OCI-LY7 (cell line): ENCODE measurements around the gene TMEM147. TPM values are rescaled to one million over a fixed set of nuclear protein-coding genes. Genes with fewer than 3 reads are reported as not detected.

Experiments used
- BruUV-seq: library from RNA; stranded (reverse); fragments of 400-500 nt; replicated peaks from 2 replicates; lab custom pipeline; 2021; lab: Mats Ljungman, UMichigan
- CTCF ChIA-PET: fragments of 300-600 bp; sonication (Branson Sonifier 250); formaldehyde crosslinking; loops from one replicate; lab custom pipeline; 2022; ENCODE audit warnings: antibody characterized with exemption; ENCODE audit not compliant: unreplicated experiment; lab: Charles Lee
- POLR2A ChIA-PET: fragments of 300-600 bp; sonication (Branson Sonifier 250); formaldehyde crosslinking; loops from one replicate; lab custom pipeline; 2022; ENCODE audit warnings: antibody characterized with exemption; lab: Charles Lee
- DNase-seq: peaks from one replicate; pipeline ENCODE4 v3.0.0-alpha.2; 2015; ENCODE audit warnings: low spot score
- H2AFZ ChIP-seq: fragments of 200-600 bp; sonication (generic), shearing (Covaris generic); 2 replicates; pipeline ENCODE4 v1.6.1; 2014; ENCODE audit warnings: mild to moderate bottlenecking, antibody characterized with exemption, low read length, moderate library complexity
- H3K27ac ChIP-seq: fragments of 200-600 bp; sonication (generic); 2 replicates; pipeline ENCODE4 v1.5.1; 2014; ENCODE audit warnings: mixed run types, low read depth, mild to moderate bottlenecking, moderate library complexity, low read length, inconsistent platforms; ENCODE audit not compliant: poor library complexity, severe bottlenecking
- H3K36me3 ChIP-seq: fragments of 200-600 bp; sonication (generic); 2 replicates; pipeline ENCODE4 v1.6.1; 2014; ENCODE audit warnings: mild to moderate bottlenecking, antibody characterized with exemption, low read length, moderate library complexity, mixed read lengths; ENCODE audit not compliant: insufficient read depth
- H3K4me1 ChIP-seq: fragments of 200-600 bp; sonication (generic); 2 replicates; pipeline ENCODE4 v1.5.1; 2014; ENCODE audit warnings: mild to moderate bottlenecking, low read length; ENCODE audit not compliant: insufficient read depth, poor library complexity, severe bottlenecking
- H3K4me2 ChIP-seq: fragments of 200-600 bp; sonication (generic); 2 replicates; pipeline ENCODE4 v1.6.1; 2014; ENCODE audit warnings: mild to moderate bottlenecking, low read length
- H3K4me3 ChIP-seq: fragments of 200-600 bp; sonication (generic); 2 replicates; pipeline ENCODE4 v1.5.1; 2014; ENCODE audit warnings: mild to moderate bottlenecking, low read depth, low read length; ENCODE audit not compliant: poor library complexity, severe bottlenecking
- H3K79me2 ChIP-seq: fragments of 200-600 bp; sonication (generic); 2 replicates; pipeline ENCODE4 v1.6.1; 2016; ENCODE audit warnings: low read depth, mild to moderate bottlenecking, low read length, moderate library complexity, mixed read lengths; ENCODE audit not compliant: insufficient read depth
- H3K9me2 ChIP-seq: fragments of 200-600 bp; sonication (generic); 2 replicates; pipeline ENCODE4 v1.6.1; 2016; ENCODE audit warnings: mild to moderate bottlenecking, low read length, mixed read lengths; ENCODE audit not compliant: insufficient read depth
- H3K9me3 ChIP-seq: fragments of 200-600 bp; sonication (generic); 2 replicates; pipeline ENCODE4 v1.6.1; 2014; ENCODE audit warnings: mild to moderate bottlenecking, mixed run types, low read length, mixed read lengths
- H4K20me1 ChIP-seq: fragments of 200-600 bp; sonication (generic); 2 replicates; pipeline ENCODE4 v1.6.1; 2014; ENCODE audit warnings: mild to moderate bottlenecking, antibody characterized with exemption, low read length, moderate library complexity, mixed read lengths; ENCODE audit not compliant: insufficient read depth
- EZH2phosphoT487 ChIP-seq: fragments of 200-600 bp; sonication (generic); IDR thresholded peaks from 2 replicates; pipeline ENCODE4 v1.6.1; 2018; ENCODE audit warnings: low read depth, borderline replicate concordance, mild to moderate bottlenecking, mixed run types, antibody characterized with exemption, low read length, moderate library complexity, mixed read lengths
- intact Hi-C: fragments of 100-400 bp; cut with micrococcal nuclease; formaldehyde crosslinking; loops from one replicate; pipeline ENCODE4 v1.10.0; 2022; ENCODE audit not compliant: unreplicated experiment
- total RNA-seq, 2 experiments: library from RNA; depleted of rRNA in 1 of 2; stranded (reverse); fragments of >200 nt in 1 of 2; shearing (Covaris generic) in 1 of 2; gene quantifications; 2 replicates each; pipeline ENCODE4 v1.2.3, GENCODE V29; 2014 to 2022
- TF ChIP-seq, protein P1 (sequence below): fragments of 200-600 bp; sonication (generic); conservative IDR thresholded peaks from 2 replicates; pipeline ENCODE4 v1.5.1; 2014; ENCODE audit warnings: mild to moderate bottlenecking, antibody characterized with exemption, low read length, moderate library complexity, mixed read lengths

TMEM147 gene
- total RNA-seq, 2 experiments from 2014 or later: 47.1 to 83.2 TPM

DNA sequence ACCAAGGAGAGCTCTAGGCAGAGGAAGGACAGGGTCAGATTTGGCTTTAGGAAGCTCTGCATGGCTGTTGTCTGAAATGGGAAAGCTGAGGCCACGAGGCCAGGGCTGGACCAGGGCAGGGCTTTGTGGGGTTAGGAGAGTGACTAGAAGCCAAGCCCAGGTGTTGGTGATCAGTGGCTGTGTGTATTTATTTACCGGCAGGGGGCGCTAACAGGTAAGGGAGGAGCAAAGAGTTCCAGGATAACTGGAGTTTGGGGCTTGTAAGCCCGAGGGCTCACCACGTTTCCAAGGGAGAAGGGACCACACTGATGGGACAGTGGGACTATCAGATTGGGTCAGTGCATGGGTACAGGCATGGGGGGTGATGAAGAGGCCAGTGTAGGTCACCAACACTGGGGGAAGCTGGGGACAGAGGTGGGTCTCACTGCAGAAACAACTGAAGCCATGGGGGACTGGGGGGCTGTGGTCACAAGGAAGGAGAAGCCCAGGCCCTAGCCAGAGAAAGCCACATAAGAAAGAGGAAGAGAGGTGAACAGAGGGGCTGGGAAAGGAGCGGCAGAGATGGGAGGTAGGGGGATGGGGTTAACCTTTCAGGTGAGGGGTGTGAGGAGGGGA lies 3.9 kb downstream of the TMEM147 start:
- Histone ChIP-seq H2AFZ (no peak overlapping the region), H3K36me3 (no peaks in the 10 kb centered on the region; the same call in 1 of the 2 replicates), H3K9me2 (no peaks in the 10 kb centered on the region), H3K4me1 (peaks cover 13% of the 10 kb centered on the region), H3K79me2 (peaks cover 13% of the 10 kb centered on the region; the same call in 1 of the 2 replicates), H3K27ac (no peak overlapping the region), H4K20me1 (no peaks in the 10 kb centered on the region), H3K9me3 (no peaks in the 10 kb centered on the region), H3K4me2 (no peak overlapping the region), H3K4me3 (no peak overlapping the region)
- BruUV-seq: no TSS peak
- intact Hi-C loops: loop anchor here (1.0 to 5.0 kb wide), 3 partner anchors 43 to 143 kb away; partner anchors contain the start of gene COX6B1
- peak; percentile 82 for DNase-seq
- ChIA-PET POLR2A (no interaction called here), CTCF (no interaction called here)
- TF ChIP-seq EZH2phosphoT487: no peak
- TF ChIP-seq, protein P1, sequence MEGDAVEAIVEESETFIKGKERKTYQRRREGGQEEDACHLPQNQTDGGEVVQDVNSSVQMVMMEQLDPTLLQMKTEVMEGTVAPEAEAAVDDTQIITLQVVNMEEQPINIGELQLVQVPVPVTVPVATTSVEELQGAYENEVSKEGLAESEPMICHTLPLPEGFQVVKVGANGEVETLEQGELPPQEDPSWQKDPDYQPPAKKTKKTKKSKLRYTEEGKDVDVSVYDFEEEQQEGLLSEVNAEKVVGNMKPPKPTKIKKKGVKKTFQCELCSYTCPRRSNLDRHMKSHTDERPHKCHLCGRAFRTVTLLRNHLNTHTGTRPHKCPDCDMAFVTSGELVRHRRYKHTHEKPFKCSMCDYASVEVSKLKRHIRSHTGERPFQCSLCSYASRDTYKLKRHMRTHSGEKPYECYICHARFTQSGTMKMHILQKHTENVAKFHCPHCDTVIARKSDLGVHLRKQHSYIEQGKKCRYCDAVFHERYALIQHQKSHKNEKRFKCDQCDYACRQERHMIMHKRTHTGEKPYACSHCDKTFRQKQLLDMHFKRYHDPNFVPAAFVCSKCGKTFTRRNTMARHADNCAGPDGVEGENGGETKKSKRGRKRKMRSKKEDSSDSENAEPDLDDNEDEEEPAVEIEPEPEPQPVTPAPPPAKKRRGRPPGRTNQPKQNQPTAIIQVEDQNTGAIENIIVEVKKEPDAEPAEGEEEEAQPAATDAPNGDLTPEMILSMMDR: peak; percentile 90

DNA sequence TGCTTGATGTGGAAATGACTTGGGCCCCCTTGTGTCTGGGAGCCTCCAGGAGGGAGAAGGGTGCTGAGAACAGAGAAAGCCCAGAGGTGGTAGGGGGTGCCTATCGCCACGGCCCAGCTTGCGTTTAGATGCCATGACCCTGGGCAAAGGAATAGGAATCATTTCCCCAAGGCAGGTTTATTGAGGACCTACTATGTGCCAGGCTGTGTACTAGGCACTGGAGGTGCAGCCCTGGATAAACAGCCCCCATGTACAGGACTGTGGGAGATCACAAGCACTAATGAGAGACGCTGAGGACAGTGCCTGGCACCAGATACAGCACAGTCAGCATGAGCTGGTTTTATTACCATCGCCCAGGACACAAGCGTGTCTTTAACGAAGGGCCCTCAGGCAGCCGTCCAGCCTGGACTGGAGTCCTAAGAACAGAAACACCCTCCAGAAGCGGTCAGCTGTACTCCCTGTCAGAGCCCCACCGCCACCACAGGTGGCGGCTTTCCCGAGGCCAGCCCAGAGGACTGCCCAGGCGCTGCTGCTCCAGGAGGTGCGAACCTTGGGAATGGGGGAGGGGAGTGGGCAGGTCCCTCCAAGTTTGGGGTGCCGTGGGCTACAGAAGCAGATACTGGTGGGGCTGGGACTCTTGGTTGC lies 4.6 kb downstream of the TMEM147 start:
- Histone ChIP-seq H3K36me3 (no peaks in the 10 kb centered on the region; the same call in 1 of the 2 replicates), H2AFZ (no peak overlapping the region), H3K27ac (no peak overlapping the region), H3K4me2 (no peak overlapping the region), H3K4me1 (peaks cover 9% of the 10 kb centered on the region), H4K20me1 (no peaks in the 10 kb centered on the region), H3K4me3 (no peak overlapping the region), H3K9me3 (no peaks in the 10 kb centered on the region), H3K9me2 (no peaks in the 10 kb centered on the region), H3K79me2 (peaks cover 6% of the 10 kb centered on the region; the same call in 1 of the 2 replicates)
- no peak for DNase-seq
- no TSS peak for BruUV-seq
- CTCF ChIA-PET: no interaction called here
- TF ChIP-seq, protein P1: no peak
- TF ChIP-seq EZH2phosphoT487: no peak
- POLR2A ChIA-PET: no interaction called here
- intact Hi-C loops: loop anchor here (1.0 to 5.0 kb wide), 3 partner anchors 42 to 142 kb away; partner anchors contain the start of gene COX6B1
